Breast epithelium (tissue), 4 donors: ENCODE measurements around the gene SHROOM3. TPM values are rescaled to one million over a fixed set of nuclear protein-coding genes. Genes with fewer than 3 reads are reported as not detected.

Source experiments
- DNase-seq, 2 donors: peaks; one replicate each; pipeline ENCODE4 v3.0.0-alpha.2; 2019; ENCODE audit warnings: low spot score in 2 of 2
- H3K27ac ChIP-seq, 2 donors: fragments of 200-600 bp; sonication (generic) in 1 of 2; one replicate each; pipeline ENCODE4 v1.5.1; 2016 to 2019; ENCODE audit warnings: mild to moderate bottlenecking in 1 of 2
- H3K27me3 ChIP-seq, 2 donors: fragments of 200-600 bp; sonication (generic) in 1 of 2; one replicate each; pipeline versions ENCODE4 v1.5.1 to v1.6.0; 2017 to 2019; ENCODE audit warnings: control low read depth in 1 of 2, mild to moderate bottlenecking in 1 of 2
- H3K36me3 ChIP-seq: fragments of 200-600 bp; one replicate; pipeline ENCODE4 v1.5.1; 2019
- H3K4me1 ChIP-seq, 2 donors: fragments of 200-600 bp; sonication (generic); one replicate each; pipeline ENCODE4 v1.5.1; 2016 to 2019; ENCODE audit warnings: control low read depth in 1 of 2
- H3K4me3 ChIP-seq, 3 donors: fragments of 200-600 bp; sonication (generic); 1 replicate in 2 of 3; 2 replicates in 1 of 3; pipeline ENCODE4 v1.5.1; 2016 to 2019; ENCODE audit warnings: mild to moderate bottlenecking in 3 of 3, moderate library complexity in 2 of 3
- H3K9me3 ChIP-seq, 2 donors: fragments of 200-600 bp; sonication (generic) in 1 of 2; one replicate each; pipeline ENCODE4 v1.5.1; 2016 to 2019; ENCODE audit warnings: control low read depth in 1 of 2
- CTCF ChIP-seq, 3 donors: fragments of 450-650 bp; IDR thresholded peaks; one replicate each; pipeline ENCODE4 v1.5.1; 2016 to 2017; ENCODE audit warnings: antibody characterized with exemption in 3 of 3, mild to moderate bottlenecking in 3 of 3, moderate library complexity in 3 of 3
- POLR2A ChIP-seq: fragments of 450-650 bp; IDR thresholded peaks from one replicate; pipeline ENCODE4 v1.6.1; 2016; ENCODE audit warnings: antibody characterized with exemption, mild to moderate bottlenecking, moderate library complexity
- POLR2AphosphoS5 ChIP-seq, 3 donors: sonication (generic); formaldehyde crosslinking; IDR thresholded peaks; one replicate each; pipeline ENCODE4 v1.6.1; 2017; ENCODE audit warnings: antibody characterized with exemption in 3 of 3
- intact Hi-C: fragments of 100-400 bp; cut with DNase I; formaldehyde crosslinking; loops from one replicate; pipeline ENCODE4 v1.15.1; 2023; ENCODE audit warnings: low total_unique reads
- total RNA-seq, 3 donors: library from RNA; depleted of rRNA; stranded (reverse); fragments of >200 nt; gene quantifications; one replicate each; pipeline ENCODE4 v1.1.0, GENCODE V29; 2016

Gene SHROOM3
- total RNA-seq, 3 donors from 2014 or later: 0.32 to 145 (median 100) TPM

- no peak for DNase-seq
- TF ChIP-seq POLR2AphosphoS5 (IDR thresholded peaks at IDR 0.05) (no peak), POLR2A (no peak), CTCF (IDR thresholded peaks at IDR 0.05) (no peak)
Observed at GRCh38 chr4:76772498-76773106, 337.6 kb downstream of the SHROOM3 start.

GRCh38 chr4:76773766-76774165 lies 338.7 kb downstream of the SHROOM3 start:
- no peaks in the 10 kb centered on the region for H3K9me3 ChIP-seq
- TF ChIP-seq CTCF (IDR thresholded peaks at IDR 0.05): no peak
- TF ChIP-seq POLR2A: no peak
- no peak for TF ChIP-seq POLR2AphosphoS5 (IDR thresholded peaks at IDR 0.05)
- intact Hi-C loops: no loop called here
- no peak for DNase-seq
- no peaks in the 10 kb centered on the region for H3K27me3 ChIP-seq
- no peak overlapping the region for H3K4me3 ChIP-seq
- H3K36me3 ChIP-seq: no peaks in the 10 kb centered on the region
- no peaks in the 10 kb centered on the region for H3K4me1 ChIP-seq
- H3K27ac ChIP-seq: no peak overlapping the region

More at GRCh38 chr4:76772498-76773106, 337.6 kb downstream of the SHROOM3 start:
- no peaks in the 10 kb centered on the region for H3K36me3 ChIP-seq
- H3K9me3 ChIP-seq: no peaks in the 10 kb centered on the region
- H3K4me1 ChIP-seq: no peaks in the 10 kb centered on the region
- no peak overlapping the region for H3K27ac ChIP-seq
- no peak overlapping the region for H3K4me3 ChIP-seq
- intact Hi-C loops: no loop called here
- H3K27me3 ChIP-seq: no peaks in the 10 kb centered on the region

- Histone ChIP-seq H3K27me3 (no peaks in the 10 kb centered on the region), H3K9me3 (no peaks in the 10 kb centered on the region), H3K36me3 (no peaks in the 10 kb centered on the region), H3K27ac (no peak overlapping the region), H3K4me1 (no peaks in the 10 kb centered on the region), H3K4me3 (no peak overlapping the region)
- intact Hi-C loops: no loop called here
- TF ChIP-seq POLR2AphosphoS5 (IDR thresholded peaks at IDR 0.05) (no peak), POLR2A (no peak), CTCF (IDR thresholded peaks at IDR 0.05) (no peak)
- DNase-seq: no peak
Observed at GRCh38 chr4:76779740-76780459, 344.9 kb downstream of the SHROOM3 start.

- peak overlapping the region in 1 of 2 donors; percentile 30 for H3K27ac ChIP-seq
- H3K9me3 ChIP-seq: no peaks in the 10 kb centered on the region
- DNase-seq: no peak
- H3K4me3 ChIP-seq: no peak overlapping the region
- intact Hi-C loops: no loop called here
- H3K27me3 ChIP-seq: no peaks in the 10 kb centered on the region
- TF ChIP-seq POLR2AphosphoS5 (IDR thresholded peaks at IDR 0.05) (no peak), POLR2A (no peak), CTCF (IDR thresholded peaks at IDR 0.05) (no peak)
- H3K4me1 ChIP-seq: no peaks in the 10 kb centered on the region
- H3K36me3 ChIP-seq: no peaks in the 10 kb centered on the region
Observed at GRCh38 chr4:76780781-76781697, 346.0 kb downstream of the SHROOM3 start.
